NCI-H1105 treated with DMSO at 0.1 percent for 48 hours (cell line): Measurements from ENCODE around the gene PGM1.

Source experiments
- DNase-seq: peaks from one replicate; lab custom pipeline; 2025; lab: John Stamatoyannopoulos, UW

Gene PGM1

GRCh38 chr1:63665824-63666223 is 72.6 kb downstream of the PGM1 start:
- no peak for DNase-seq

DNA sequence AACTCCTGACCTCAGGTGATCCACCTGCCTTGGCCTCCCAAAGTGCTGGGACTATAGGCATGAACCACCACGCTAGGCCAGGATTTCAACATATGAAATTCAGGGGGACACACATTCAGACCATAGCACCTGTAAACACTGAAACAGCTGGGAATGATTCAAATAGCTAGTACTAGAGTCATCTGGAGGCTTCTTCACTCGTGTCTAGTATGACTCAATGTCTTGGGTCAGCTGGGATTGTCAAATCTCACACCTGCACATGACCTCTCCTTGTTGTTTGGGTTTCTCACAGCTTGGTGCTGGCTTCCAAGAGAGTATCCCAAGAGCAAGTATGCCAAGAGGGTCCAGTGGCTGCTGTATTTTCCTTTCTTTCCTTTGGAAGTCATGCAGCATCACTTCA is 75.1 kb downstream of the PGM1 start:
- DNase-seq, result no peak

- DNase-seq, result no peak
These were observed 76.1 kb downstream of the PGM1 start for GRCh38 chr1:63669151-63669961.

DNA sequence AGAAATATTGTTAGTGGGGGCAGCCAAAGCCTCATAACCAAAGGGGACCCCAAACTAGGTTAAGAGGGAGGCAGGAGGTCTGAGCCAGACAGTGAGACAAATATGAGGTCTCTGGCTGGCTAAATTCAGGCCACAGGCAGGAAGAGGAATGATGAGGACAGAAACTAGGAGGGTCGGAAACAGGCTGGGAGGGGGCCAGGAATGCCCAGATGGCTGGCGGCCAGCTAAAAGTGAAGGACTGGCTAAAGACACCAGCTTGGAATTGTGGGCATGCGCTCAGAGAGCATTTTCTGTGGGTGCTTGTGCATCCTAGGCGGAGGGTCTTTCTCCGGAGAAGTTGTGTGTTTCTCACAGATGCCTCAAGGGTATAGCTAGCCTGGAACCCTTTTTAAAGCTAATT is 77.0 kb downstream of the PGM1 start:
- no peak for DNase-seq

- DNase-seq, result no peak
These were observed 78.3 kb downstream of the PGM1 start for GRCh38 chr1:63671514-63671913.

GRCh38 chr1:63674238-63674864 is 81.1 kb downstream of the PGM1 start:
- DNase-seq, result peak; percentile 7

GRCh38 chr1:63674865-63675419 is 81.7 kb downstream of the PGM1 start:
- no peak for DNase-seq

DNA sequence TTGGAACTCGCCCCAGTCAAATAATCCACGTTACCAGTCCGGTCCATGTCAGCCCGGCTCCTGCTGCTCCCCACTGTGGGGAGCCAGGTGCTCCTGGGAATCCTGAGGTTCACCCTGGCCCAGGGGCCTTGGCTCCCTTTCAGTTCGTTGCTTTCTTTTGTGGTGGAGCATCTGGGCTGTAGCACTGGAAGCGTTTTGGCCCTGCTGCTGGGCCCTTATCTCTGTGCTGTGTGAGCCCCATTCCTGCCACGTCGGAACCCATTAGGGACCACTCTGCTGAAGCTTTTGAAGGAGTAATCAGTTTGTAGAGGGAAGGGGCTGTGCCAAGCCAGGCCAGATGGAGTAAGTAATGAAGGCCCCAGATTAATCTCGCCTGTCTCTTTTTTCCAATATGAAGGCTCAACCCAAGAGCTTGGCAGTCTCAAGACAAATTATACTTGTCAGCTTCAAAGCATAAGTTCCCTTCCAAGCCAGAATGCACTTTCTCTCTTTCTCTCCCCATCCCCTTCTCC is 82.3 kb downstream of the PGM1 start:
- no peak for DNase-seq

DNA sequence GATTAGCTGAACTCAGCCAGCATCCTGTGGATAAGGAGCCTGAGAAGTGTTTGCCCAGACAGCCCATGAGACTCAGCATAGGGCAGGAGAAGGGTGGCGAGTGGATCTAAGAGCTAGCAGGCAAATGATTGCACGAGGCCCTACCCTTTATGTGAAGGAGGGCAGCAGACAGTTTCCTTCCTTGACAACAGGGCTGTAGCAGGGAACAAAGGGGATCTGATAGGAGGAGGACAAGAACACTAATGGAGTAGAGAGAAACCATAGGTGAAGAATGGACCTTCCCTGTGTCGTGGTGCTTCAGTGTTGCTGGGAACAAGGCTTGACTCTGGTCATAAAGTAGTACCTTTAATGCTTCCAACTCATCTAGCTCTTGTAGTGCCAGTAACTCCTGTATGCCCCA is 84.3 kb downstream of the PGM1 start:
- no peak for DNase-seq

- no peak for DNase-seq
These were observed 85.0 kb downstream of the PGM1 start for GRCh38 chr1:63678200-63678599.

- DNase-seq, result no peak
These were observed 85.9 kb downstream of the PGM1 start for GRCh38 chr1:63679076-63679475.

DNA sequence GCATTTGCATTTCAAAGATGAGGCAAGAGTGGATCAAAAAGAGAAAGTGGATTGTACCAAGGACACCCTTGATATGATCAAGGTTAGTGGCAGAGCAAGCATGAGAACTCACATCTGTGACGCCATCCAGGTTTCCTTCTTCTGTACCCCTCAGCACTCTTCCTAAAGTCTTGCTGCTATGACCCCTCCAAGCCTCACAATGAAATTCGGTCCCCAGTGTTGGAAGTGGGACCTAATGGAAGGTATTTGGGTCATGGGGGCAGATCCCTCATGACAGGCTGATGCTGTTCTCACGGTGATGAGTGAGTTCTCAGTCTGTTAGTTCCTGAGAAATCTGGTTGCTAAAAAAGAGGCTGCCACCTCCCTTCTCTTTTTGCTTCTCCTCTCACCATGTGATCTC is 86.4 kb downstream of the PGM1 start:
- no peak for DNase-seq

- DNase-seq, result no peak
These were observed 89.7 kb downstream of the PGM1 start for GRCh38 chr1:63682936-63683335.

DNA sequence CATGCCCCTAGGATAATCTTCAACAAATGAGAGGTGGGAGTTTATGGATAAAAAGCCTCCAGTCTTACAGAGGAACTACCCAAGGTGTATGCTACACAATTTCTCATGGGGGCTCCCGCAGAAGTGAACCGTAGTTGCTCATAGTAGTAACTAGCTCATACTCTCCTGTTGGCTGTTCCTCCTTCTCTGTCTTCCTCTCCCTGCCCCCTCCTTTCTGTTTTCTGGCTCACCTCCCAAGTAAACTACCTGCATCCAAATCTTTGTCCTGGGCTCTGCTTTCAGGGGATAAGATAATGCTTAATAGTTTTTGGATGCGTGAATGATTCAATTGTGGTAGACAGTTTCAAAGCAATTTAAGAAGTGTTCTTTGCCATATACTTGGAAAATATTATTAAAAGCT is 90.5 kb downstream of the PGM1 start:
- no peak for DNase-seq

DNA sequence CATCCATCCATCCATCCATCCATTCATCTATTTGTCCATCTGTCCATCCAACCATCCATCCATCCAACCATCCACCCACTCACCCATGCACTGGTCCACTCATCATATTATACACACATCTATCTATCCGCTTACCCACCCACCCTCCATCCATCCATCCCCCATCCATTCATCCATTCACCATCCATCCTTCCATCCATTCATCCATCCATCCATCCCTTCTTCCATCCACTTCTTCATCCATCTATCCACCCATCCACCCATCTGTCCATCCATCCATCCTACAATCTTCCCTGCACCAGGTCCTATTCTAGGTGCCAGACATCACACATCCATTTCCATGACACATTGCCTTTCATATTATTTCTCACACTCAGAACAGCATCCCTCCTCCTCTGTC is 93.5 kb downstream of the PGM1 start:
- DNase-seq, result no peak

DNA sequence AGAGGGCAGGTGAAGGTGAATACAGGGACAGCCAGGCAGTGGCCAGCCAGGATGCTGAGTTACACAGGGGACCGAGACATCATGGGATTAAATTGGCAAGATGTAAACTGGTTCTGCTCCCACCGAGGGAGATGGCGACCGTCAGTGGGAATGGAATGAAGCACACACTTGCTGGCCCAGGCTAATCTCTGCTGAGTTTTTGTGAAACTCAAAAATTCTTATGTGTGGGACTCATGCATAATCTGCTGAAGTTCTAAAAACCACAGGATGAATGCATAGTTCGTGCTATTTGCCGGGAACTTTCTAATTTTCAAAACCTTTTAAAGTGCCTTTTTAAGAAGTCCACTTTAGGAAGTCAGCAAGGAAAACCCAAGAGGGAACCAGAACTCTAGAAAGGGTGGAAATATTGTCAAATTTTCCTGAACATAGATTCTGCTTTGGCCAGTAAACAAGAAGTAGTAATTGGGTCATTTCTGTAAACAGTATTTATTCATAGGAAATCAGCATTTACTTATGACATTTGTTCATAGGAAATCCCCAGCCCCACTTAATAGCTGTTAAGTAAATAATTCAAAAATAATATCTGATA is 95.2 kb downstream of the PGM1 start:
- no peak for DNase-seq

DNA sequence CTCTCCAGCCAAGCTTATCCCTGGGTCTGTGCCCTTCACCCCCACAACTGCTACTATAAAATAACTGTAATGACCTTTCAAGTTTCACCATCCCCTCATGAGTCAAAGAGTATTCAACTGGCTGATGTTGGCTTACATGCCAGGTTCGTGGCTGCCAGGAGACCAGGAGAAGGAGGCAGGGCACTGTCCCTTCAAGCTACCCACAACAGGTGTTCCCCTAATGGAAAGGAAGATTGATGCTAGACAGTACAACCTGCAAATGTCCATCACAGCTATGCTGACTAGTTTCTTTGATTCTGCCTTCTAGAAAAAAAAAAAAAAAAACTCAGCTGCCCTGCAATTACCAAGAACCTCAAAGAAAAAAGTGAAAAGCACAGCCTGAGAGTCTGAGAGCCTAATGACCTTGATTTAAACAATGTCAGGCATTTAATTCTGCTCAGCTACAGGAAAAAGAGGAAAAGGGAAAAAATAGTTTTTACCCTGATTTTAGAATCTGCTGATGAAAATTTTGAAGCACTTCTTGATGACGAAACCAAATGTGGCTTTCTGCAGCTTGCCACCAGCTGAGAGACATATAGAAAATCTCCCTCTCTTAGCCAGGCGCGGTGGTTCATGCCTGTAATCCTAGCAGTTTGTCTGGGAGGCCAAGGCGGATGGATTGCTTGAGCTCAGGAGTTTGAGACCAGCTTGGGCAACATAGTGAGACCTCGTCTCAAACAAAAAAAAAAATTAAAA is 97.9 kb downstream of the PGM1 start:
- no peak for DNase-seq

GRCh38 chr1:63691701-63692425 is 98.7 kb downstream of the PGM1 start:
- peak; percentile 70 for DNase-seq

DNA sequence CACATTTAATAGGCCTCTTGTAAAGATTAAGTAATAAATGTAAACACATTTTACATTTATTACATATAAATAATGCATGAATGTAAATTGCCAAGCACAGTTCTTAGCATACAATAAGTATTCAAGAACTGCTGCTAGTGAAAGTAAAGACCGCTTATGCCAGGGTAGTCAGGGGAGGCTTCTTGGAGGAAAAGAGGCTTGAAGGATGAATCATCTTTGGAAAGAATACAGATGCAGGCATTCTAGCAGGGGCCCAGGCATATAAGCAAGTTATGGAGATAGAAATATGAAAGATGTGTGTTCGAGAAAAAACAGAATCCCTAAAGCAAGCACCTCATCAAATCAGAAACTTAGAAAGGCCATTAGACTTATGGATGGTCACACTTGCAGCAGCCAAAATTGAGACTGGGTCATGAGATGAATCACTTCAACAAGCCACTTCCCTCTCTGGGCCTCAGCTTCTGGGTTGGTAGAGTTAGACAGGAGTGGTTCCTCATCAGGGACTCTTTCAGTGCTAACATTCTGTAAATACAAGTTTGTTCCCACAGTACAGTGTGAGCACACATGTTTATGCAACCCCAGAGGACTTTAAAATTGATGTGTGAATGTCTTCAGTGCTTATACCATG is 100.8 kb downstream of the PGM1 start:
- DNase-seq, result no peak

DNA sequence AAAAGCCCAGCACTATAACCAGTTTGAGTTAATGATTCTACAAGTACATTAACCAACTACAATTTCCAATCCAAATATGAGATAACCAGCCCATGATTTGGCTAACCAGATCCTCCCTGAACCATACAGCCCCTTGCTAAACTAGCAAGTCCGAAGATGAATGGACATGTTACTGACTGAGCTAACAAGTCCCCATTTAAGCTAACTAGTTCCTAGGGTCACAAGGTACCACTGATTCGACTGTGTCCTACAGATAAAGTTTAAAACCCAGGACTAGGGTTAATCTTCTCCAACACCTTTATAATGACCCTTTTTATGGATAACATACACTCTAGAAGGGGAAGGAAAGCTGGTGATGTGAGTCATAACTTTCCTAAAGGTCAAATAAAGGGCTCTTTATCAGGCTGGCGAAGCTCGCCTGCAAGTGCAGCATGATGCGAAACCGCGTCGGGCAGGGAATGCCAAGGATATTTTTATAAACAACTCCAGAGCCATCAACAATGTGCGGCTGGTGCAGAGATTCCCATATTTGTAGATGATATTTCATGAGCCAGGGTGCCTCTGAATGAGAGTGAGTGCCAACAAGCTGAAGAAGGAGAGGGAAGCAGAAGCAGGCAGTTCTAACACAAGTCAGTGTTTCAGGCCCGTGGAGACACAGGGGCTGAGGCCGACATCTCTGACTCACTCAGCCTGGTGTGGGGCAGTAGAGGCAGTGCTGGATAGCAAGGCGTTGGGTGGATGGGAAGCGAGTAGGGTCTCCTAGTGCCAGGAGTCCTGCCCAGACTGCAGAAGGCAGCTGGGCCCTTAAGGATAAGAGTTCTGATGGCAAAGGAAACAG is 105.0 kb downstream of the PGM1 start:
- no peak for DNase-seq
